ENCODE results near the gene DDR2. TPM values are rescaled to one million over a fixed set of nuclear protein-coding genes. Genes with fewer than 3 reads are reported as not detected.
"Not testable (repeated sequence)": the region's sequence is repeated elsewhere in the genome, so short reads cannot be mapped to it uniquely, and the experiment has no call there.

Gene DDR2
- total RNA-seq, 1 donor from 2014 or later: 54.4 TPM

- TF ChIP-seq CTCF (conservative IDR thresholded peaks at IDR 0.05): no peak
- Mint-ChIP-seq H3K36me3 (no peaks in the 10 kb centered on the region), H3K27ac (no peak overlapping the region), H3K4me3 (no peak overlapping the region), H3K9me3 (no peaks in the 10 kb centered on the region), H3K4me1 (ENCODE audit: unreplicated experiment) (no peaks in the 10 kb centered on the region), H3K27me3 (no peaks in the 10 kb centered on the region)
- no peak for DNase-seq (ENCODE audit: extremely low spot score, unreplicated experiment)
These were observed 140.4 kb downstream of the DDR2 start for GRCh38 chr1:162772571-162773154.

- Mint-ChIP-seq H3K4me1 (ENCODE audit: unreplicated experiment) (no peaks in the 10 kb centered on the region), H3K4me3 (no peak overlapping the region), H3K36me3 (no peaks in the 10 kb centered on the region), H3K9me3 (no peaks in the 10 kb centered on the region), H3K27ac (no peak overlapping the region), H3K27me3 (no peaks in the 10 kb centered on the region)
- TF ChIP-seq CTCF (conservative IDR thresholded peaks at IDR 0.05): no peak
- DNase-seq (ENCODE audit: extremely low spot score, unreplicated experiment): no peak
These were observed 141.7 kb downstream of the DDR2 start for GRCh38 chr1:162774007-162774406.

DNA sequence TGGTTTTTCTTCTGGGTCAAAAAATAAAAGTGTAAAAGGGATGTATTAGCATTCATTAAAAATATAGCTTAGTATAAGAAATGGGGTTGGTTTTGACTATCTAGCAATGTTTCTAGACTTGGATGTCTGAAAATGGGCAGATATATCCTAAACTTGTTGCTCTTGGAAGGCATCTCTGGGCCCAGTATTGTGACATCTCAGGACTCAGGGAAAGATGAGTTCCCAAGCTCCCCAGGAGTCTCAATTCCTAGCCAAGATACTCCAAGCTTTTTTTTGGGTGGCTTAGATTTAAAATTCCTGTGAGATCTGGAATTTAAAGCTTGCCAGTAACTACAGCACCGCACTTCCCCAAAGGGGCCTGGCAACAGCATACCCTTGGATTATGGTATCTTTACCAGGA is 146.8 kb downstream of the DDR2 start:
- Mint-ChIP-seq H3K4me1 (ENCODE audit: unreplicated experiment) (no peaks in the 10 kb centered on the region), H3K9me3 (no peaks in the 10 kb centered on the region), H3K27ac (no peak overlapping the region), H3K4me3 (no peak overlapping the region), H3K27me3 (no peaks in the 10 kb centered on the region), H3K36me3 (peaks cover 13% of the 10 kb centered on the region)
- TF ChIP-seq CTCF (conservative IDR thresholded peaks at IDR 0.05): no peak
- DNase-seq (ENCODE audit: extremely low spot score, unreplicated experiment): no peak

- no peak for TF ChIP-seq CTCF (conservative IDR thresholded peaks at IDR 0.05)
- Mint-ChIP-seq H3K36me3 (peaks cover 13% of the 10 kb centered on the region), H3K4me3 (no peak overlapping the region), H3K9me3 (no peaks in the 10 kb centered on the region), H3K27me3 (no peaks in the 10 kb centered on the region), H3K4me1 (ENCODE audit: unreplicated experiment) (peaks cover 4% of the 10 kb centered on the region), H3K27ac (no peak overlapping the region)
- no peak for DNase-seq (ENCODE audit: extremely low spot score, unreplicated experiment)
These were observed 150.4 kb downstream of the DDR2 start for GRCh38 chr1:162782671-162783070.

GRCh38 chr1:162784926-162785325 is 152.7 kb downstream of the DDR2 start:
- H3K4me3 Mint-ChIP-seq; H3K9me3 Mint-ChIP-seq; H3K27ac Mint-ChIP-seq; H3K27me3 Mint-ChIP-seq; DNase-seq (ENCODE audit: extremely low spot score, unreplicated experiment); H3K4me1 Mint-ChIP-seq (ENCODE audit: unreplicated experiment): not testable (repeated sequence)
- peaks cover 11% of the 10 kb centered on the region for H3K36me3 Mint-ChIP-seq

GRCh38 chr1:162788783-162789182 is 156.5 kb downstream of the DDR2 start:
- H3K36me3 Mint-ChIP-seq; H3K4me1 Mint-ChIP-seq (ENCODE audit: unreplicated experiment); DNase-seq (ENCODE audit: extremely low spot score, unreplicated experiment); H3K27me3 Mint-ChIP-seq; H3K9me3 Mint-ChIP-seq; H3K4me3 Mint-ChIP-seq: not testable (repeated sequence)
- H3K27ac Mint-ChIP-seq: peak overlapping the region; percentile 46
